Neuronal stem cell (in vitro differentiated cells): ENCODE measurements around the gene TMEM131L.
"Not testable (repeated sequence)": the region's sequence is repeated elsewhere in the genome, so short reads cannot be mapped to it uniquely, and the experiment has no call there.

Experiments
- DNase-seq: peaks from one replicate; pipeline ENCODE4 v3.0.0-alpha.2; 2013; ENCODE audit warnings: low spot score
- H2AFZ ChIP-seq: one replicate; pipeline ENCODE4 v1.6.1; 2013; ENCODE audit warnings: mild to moderate bottlenecking, low read length, inconsistent platforms
- H2AK5ac ChIP-seq: 2 replicates; pipeline ENCODE4 v1.6.1; 2013; ENCODE audit warnings: low read depth, mild to moderate bottlenecking, inconsistent platforms, low read length, moderate library complexity, mixed read lengths
- H2BK120ac ChIP-seq: 2 replicates; pipeline ENCODE4 v1.6.1; 2013; ENCODE audit warnings: low read depth, mild to moderate bottlenecking, inconsistent platforms, low read length, moderate library complexity, mixed read lengths
- H2BK12ac ChIP-seq: one replicate; pipeline ENCODE4 v1.6.1; 2013; ENCODE audit warnings: low read length, inconsistent platforms
- H2BK15ac ChIP-seq: 2 replicates; pipeline ENCODE4 v1.6.1; 2013; ENCODE audit warnings: mild to moderate bottlenecking, low read length, inconsistent platforms, mixed read lengths
- H2BK5ac ChIP-seq: one replicate; pipeline ENCODE4 v1.6.1; 2013; ENCODE audit warnings: inconsistent platforms, mild to moderate bottlenecking, low read length, moderate library complexity
- H3K14ac ChIP-seq: one replicate; pipeline ENCODE4 v1.6.1; 2013; ENCODE audit warnings: low read length, inconsistent platforms
- H3K18ac ChIP-seq: 2 replicates; pipeline ENCODE4 v1.6.1; 2013; ENCODE audit warnings: low read length, inconsistent platforms
- H3K23ac ChIP-seq: 2 replicates; pipeline ENCODE4 v1.6.1; 2013; ENCODE audit warnings: low read depth, mild to moderate bottlenecking, mixed read lengths, low read length, inconsistent platforms; ENCODE audit not compliant: poor library complexity
- H3K27ac ChIP-seq: replicated peaks from 3 replicates; pipeline ENCODE4 v1.5.1; 2013; ENCODE audit warnings: low read length, inconsistent platforms
- H3K27me3 ChIP-seq, 3 experiments: 2 replicates each; pipeline ENCODE4 v1.6.1; 2013; ENCODE audit warnings: low read length in 3 of 3, mild to moderate bottlenecking in 2 of 3, inconsistent platforms in 1 of 3, low read depth in 1 of 3, mixed read lengths in 1 of 3, moderate library complexity in 1 of 3; ENCODE audit not compliant: control insufficient read depth in 3 of 3, insufficient read depth in 3 of 3
- H3K36me3 ChIP-seq, 2 donors: replicated peaks in 1 of 2; 2 replicates each; pipeline ENCODE4 v1.6.1; 2013; ENCODE audit warnings: low read length in 2 of 2; ENCODE audit not compliant: control insufficient read depth in 2 of 2, insufficient read depth in 2 of 2
- H3K4ac ChIP-seq: 2 replicates; pipeline ENCODE4 v1.6.1; 2013; ENCODE audit warnings: inconsistent platforms, mild to moderate bottlenecking, low read length, moderate library complexity
- H3K4me1 ChIP-seq, 2 donors: 1 replicate in 1 of 2; 2 replicates in 1 of 2; pipeline ENCODE4 v1.6.1; 2013; ENCODE audit warnings: low read length in 2 of 2, low read depth in 1 of 2; ENCODE audit not compliant: control insufficient read depth in 2 of 2, insufficient read depth in 1 of 2
- H3K4me2 ChIP-seq: one replicate; pipeline ENCODE4 v1.6.1; 2013; ENCODE audit warnings: mild to moderate bottlenecking, low read length, inconsistent platforms; ENCODE audit not compliant: insufficient read depth, poor library complexity, severe bottlenecking
- H3K4me3 ChIP-seq, 2 donors: 2 replicates each; pipeline ENCODE4 v1.5.1; 2013; ENCODE audit warnings: low read length in 2 of 2, mild to moderate bottlenecking in 2 of 2, inconsistent platforms in 1 of 2, moderate library complexity in 1 of 2
- H3K79me1 ChIP-seq: one replicate; pipeline ENCODE4 v1.6.1; 2013; ENCODE audit warnings: low read depth, mild to moderate bottlenecking, inconsistent platforms, low read length, moderate library complexity
- H3K9ac ChIP-seq: one replicate; pipeline ENCODE4 v1.6.1; 2013; ENCODE audit warnings: mild to moderate bottlenecking, low read depth, low read length, inconsistent platforms; ENCODE audit not compliant: poor library complexity
- H3K9me3 ChIP-seq, 2 donors: replicated peaks in 1 of 2; 2 replicates each; pipeline versions ENCODE3 to v1.6.1; 2013; ENCODE audit warnings: low read length in 2 of 2, mild to moderate bottlenecking in 2 of 2, inconsistent platforms in 1 of 2, low read depth in 1 of 2, mixed read lengths in 1 of 2, moderate library complexity in 1 of 2; ENCODE audit not compliant: control insufficient read depth in 2 of 2, insufficient read depth in 1 of 2
- H4K8ac ChIP-seq: one replicate; pipeline ENCODE4 v1.6.1; 2013; ENCODE audit warnings: low read depth, mild to moderate bottlenecking, inconsistent platforms, low read length, moderate library complexity
- H4K91ac ChIP-seq: one replicate; pipeline ENCODE4 v1.6.1; 2013; ENCODE audit warnings: low read length, low read depth, mild to moderate bottlenecking, inconsistent platforms; ENCODE audit not compliant: poor library complexity
- WGBS, 2 donors: extraction: QIAGEN DNeasy Blood & Tissue Kit; methylation state at CpG; one replicate each; pipeline ENCODE4 v1.1.7; 2013; ENCODE audit warnings: missing lambda C conversion rate in 2 of 2, mixed read lengths in 1 of 2; ENCODE audit not compliant: insufficient read length in 2 of 2, insufficient replicate concordance in 1 of 2; ENCODE audit errors: extremely low coverage in 2 of 2; 5-methylcytosine and 5-hydroxymethylcytosine counted together

Gene TMEM131L

DNA sequence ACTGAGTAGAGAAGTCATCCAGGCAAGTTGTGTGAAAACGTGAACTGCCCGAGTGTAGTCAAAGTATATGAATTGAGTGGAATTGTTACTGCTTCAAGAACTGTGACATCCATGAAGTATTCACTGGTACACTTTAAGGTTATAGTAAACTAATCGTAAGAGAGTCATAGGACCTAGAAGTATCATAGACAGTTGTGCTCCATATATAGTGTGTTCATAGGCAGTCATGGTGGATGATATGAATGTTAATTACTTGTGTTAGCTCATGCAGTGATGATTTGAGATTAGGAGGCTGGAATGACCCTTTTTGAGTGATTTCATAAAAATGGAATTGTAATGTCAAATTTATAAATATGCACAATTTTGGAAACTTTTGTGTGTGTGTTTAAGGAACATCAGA, 136.6 kb downstream of the TMEM131L start:
- Histone ChIP-seq H3K23ac (no peak overlapping the region), H2BK120ac (no peak overlapping the region), H3K27me3 (no peaks in the 10 kb centered on the region), H3K27ac (no peak overlapping the region), H3K9ac (no peak overlapping the region), H3K4me2 (no peak overlapping the region), H4K91ac (no peak overlapping the region), H3K79me1 (no peaks in the 10 kb centered on the region), H2BK15ac (no peak overlapping the region), H3K4ac (no peak overlapping the region), H3K36me3 (peaks cover 10 to 96% of the 10 kb centered on the region in 2 donors), H3K4me3 (no peak overlapping the region), H4K8ac (no peak overlapping the region), H3K9me3 (no peaks in the 10 kb centered on the region), H2AFZ (no peak overlapping the region), H3K14ac (no peak overlapping the region), H3K18ac (no peak overlapping the region), H3K4me1 (no peaks in the 10 kb centered on the region), H2AK5ac (no peak overlapping the region), H2BK12ac (no peak overlapping the region), H2BK5ac (no peak overlapping the region)
- WGBS, 2 donors, result no CpG with 5 or more reads among the region's 3 CpGs
- no peak for DNase-seq

DNA sequence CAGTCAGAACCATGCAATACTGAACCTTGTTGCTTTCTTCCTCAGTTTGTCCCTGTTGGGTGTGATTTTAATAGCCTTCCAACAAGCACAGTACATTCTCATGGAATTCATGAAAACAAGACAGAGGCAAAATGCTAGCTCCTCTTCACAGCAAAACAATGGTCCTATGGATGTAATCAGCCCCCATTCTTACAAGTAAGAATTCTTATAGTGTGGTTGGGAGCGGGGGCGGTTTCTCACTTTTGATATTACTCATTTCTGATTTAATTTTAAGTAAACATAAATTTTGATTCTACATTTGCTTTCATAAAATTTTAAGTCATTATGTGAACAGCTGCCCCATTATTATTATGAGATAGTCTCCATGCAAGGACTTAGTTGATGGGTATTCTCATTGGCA, 137.1 kb downstream of the TMEM131L start:
- Histone ChIP-seq H2BK15ac (no peak overlapping the region), H2BK5ac (no peak overlapping the region), H3K9me3 (no peaks in the 10 kb centered on the region), H2AFZ (no peak overlapping the region), H2BK12ac (no peak overlapping the region), H4K8ac (no peak overlapping the region), H3K4me3 (no peak overlapping the region), H3K27ac (no peak overlapping the region), H3K14ac (no peak overlapping the region), H2AK5ac (no peak overlapping the region), H3K4ac (no peak overlapping the region), H3K4me1 (no peaks in the 10 kb centered on the region), H3K9ac (no peak overlapping the region), H4K91ac (no peak overlapping the region), H3K79me1 (no peaks in the 10 kb centered on the region), H2BK120ac (no peak overlapping the region), H3K18ac (no peak overlapping the region), H3K27me3 (no peaks in the 10 kb centered on the region), H3K23ac (no peak overlapping the region), H3K36me3 (peaks cover 10 to 93% of the 10 kb centered on the region in 2 donors), H3K4me2 (no peak overlapping the region)
- no peak for DNase-seq
- no CpG with 5 or more reads among the region's 2 CpGs for WGBS, 2 donors

DNA sequence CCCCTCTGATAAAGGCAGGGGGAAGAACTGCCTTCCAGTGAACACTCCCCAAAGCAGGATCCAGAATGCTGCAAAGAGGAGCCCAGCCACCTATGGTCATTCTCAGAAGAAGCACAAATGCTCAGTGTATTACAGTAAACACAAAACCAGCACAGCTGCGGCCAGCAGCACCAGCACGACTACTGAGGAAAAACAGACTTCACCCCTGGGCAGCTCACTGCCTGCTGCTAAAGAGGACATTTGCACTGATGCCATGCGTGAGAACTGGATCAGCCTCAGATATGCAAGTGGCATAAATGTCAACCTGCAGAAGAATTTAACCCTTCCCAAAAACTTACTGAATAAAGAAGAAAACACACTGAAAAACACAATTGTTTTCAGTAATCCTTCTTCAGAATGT, 137.7 kb downstream of the TMEM131L start:
- H4K8ac ChIP-seq, result no peak overlapping the region
- H3K4me2 ChIP-seq, result no peak overlapping the region
- H3K79me1 ChIP-seq, result no peaks in the 10 kb centered on the region
- no peak overlapping the region for H2AK5ac ChIP-seq
- no peaks in the 10 kb centered on the region for H3K4me1 ChIP-seq
- H3K27ac ChIP-seq, result no peak overlapping the region
- peaks cover 9 to 87% of the 10 kb centered on the region in 2 donors for H3K36me3 ChIP-seq
- H3K9me3 ChIP-seq, result no peaks in the 10 kb centered on the region
- no peak overlapping the region for H3K9ac ChIP-seq
- no peak overlapping the region for H3K4me3 ChIP-seq
- no peak overlapping the region for H3K4ac ChIP-seq
- H2BK120ac ChIP-seq, result no peak overlapping the region
- no peak overlapping the region for H4K91ac ChIP-seq
- no CpG with 5 or more reads among the region's 3 CpGs for WGBS, 2 donors
- no peak overlapping the region for H3K18ac ChIP-seq
- H3K14ac ChIP-seq, result no peak overlapping the region
- H2AFZ ChIP-seq, result no peak overlapping the region
- no peak overlapping the region for H2BK12ac ChIP-seq
- no peak overlapping the region for H2BK15ac ChIP-seq
- DNase-seq, result no peak
- H3K27me3 ChIP-seq, result no peaks in the 10 kb centered on the region
- H2BK5ac ChIP-seq, result no peak overlapping the region
- no peak overlapping the region for H3K23ac ChIP-seq

- H2AFZ ChIP-seq, H3K4me1 ChIP-seq, H4K8ac ChIP-seq, H2AK5ac ChIP-seq, H3K4ac ChIP-seq, H3K79me1 ChIP-seq, H2BK15ac ChIP-seq, H3K27ac ChIP-seq, H3K9ac ChIP-seq, H3K23ac ChIP-seq, H3K4me2 ChIP-seq, H3K4me3 ChIP-seq, H3K14ac ChIP-seq, H4K91ac ChIP-seq, H2BK5ac ChIP-seq, H3K27me3 ChIP-seq, DNase-seq, H2BK12ac ChIP-seq, H3K18ac ChIP-seq, H2BK120ac ChIP-seq: not testable (repeated sequence)
- Histone ChIP-seq H3K36me3 (peaks cover 4 to 71% of the 10 kb centered on the region in 2 donors), H3K9me3 (peaks cover 0 to 16% of the 10 kb centered on the region in 2 donors)
- no CpG with 5 or more reads among the region's 2 CpGs for WGBS, 2 donors
These were observed 142.9 kb downstream of the TMEM131L start for GRCh38 chr4:153609070-153609469.
